OCI-M2 (cell line): ENCODE data around the gene FZD7.

Experiments
- DNase-seq: peaks from one replicate; lab custom pipeline; 2025; ENCODE audit not compliant: unreplicated experiment; lab: John Stamatoyannopoulos, UW

FZD7 gene

DNA sequence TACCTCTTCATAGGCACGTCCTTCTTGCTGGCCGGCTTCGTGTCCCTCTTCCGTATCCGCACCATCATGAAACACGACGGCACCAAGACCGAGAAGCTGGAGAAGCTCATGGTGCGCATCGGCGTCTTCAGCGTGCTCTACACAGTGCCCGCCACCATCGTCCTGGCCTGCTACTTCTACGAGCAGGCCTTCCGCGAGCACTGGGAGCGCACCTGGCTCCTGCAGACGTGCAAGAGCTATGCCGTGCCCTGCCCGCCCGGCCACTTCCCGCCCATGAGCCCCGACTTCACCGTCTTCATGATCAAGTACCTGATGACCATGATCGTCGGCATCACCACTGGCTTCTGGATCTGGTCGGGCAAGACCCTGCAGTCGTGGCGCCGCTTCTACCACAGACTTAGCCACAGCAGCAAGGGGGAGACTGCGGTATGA, 2.3 kb downstream of the FZD7 start:
- DNase-seq: no peak

DNA sequence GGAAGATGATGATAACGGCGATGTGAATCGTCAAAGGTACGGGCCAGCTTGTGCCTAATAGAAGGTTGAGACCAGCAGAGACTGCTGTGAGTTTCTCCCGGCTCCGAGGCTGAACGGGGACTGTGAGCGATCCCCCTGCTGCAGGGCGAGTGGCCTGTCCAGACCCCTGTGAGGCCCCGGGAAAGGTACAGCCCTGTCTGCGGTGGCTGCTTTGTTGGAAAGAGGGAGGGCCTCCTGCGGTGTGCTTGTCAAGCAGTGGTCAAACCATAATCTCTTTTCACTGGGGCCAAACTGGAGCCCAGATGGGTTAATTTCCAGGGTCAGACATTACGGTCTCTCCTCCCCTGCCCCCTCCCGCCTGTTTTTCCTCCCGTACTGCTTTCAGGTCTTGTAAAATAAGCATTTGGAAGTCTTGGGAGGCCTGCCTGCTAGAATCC, 3.0 kb downstream of the FZD7 start:
- DNase-seq: no peak

DNA sequence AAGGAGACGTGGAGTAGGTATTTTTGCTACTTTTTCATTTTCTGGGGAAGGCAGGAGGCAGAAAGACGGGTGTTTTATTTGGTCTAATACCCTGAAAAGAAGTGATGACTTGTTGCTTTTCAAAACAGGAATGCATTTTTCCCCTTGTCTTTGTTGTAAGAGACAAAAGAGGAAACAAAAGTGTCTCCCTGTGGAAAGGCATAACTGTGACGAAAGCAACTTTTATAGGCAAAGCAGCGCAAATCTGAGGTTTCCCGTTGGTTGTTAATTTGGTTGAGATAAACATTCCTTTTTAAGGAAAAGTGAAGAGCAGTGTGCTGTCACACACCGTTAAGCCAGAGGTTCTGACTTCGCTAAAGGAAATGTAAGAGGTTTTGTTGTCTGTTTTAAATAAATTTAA, 3.4 kb downstream of the FZD7 start:
- DNase-seq: no peak

DNA sequence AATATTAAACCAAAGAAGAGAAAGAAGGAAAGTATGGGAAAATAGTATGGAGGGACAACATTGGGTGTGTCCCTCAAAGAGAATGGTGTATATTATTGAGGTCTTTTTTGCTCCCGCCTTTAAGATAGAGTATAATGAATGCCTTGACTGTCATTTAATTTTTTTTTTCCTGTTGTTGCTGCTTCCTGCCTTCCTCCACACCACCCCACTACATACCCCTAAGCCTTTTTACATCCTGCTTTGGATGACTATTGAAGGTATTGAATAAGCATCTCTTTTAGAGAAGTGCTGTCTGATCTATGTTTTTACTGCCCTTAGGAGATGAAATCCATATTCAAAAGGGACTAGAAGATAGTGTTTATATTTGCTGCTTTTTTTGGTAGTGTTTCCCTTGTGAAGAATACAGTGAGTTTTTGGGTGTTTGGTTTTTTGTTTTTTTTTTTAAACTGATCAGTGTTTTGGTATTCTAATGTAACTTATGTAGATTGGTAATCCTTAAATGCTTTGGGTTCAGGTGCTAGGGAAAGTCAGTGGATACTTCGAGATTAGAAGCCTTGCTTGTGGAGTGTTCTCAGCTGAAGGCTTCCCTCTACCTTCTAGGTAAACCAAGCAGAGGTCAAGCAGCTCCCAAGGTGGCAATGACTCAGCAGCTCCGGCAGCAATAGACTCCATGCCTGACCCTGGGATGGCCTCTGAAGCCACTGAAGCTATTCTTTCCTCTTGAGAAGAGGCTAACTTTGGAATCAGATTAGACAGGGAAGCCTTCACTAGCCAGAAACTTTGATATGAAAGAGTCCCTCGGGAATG, 5.0 kb downstream of the FZD7 start:
- no peak for DNase-seq

DNA sequence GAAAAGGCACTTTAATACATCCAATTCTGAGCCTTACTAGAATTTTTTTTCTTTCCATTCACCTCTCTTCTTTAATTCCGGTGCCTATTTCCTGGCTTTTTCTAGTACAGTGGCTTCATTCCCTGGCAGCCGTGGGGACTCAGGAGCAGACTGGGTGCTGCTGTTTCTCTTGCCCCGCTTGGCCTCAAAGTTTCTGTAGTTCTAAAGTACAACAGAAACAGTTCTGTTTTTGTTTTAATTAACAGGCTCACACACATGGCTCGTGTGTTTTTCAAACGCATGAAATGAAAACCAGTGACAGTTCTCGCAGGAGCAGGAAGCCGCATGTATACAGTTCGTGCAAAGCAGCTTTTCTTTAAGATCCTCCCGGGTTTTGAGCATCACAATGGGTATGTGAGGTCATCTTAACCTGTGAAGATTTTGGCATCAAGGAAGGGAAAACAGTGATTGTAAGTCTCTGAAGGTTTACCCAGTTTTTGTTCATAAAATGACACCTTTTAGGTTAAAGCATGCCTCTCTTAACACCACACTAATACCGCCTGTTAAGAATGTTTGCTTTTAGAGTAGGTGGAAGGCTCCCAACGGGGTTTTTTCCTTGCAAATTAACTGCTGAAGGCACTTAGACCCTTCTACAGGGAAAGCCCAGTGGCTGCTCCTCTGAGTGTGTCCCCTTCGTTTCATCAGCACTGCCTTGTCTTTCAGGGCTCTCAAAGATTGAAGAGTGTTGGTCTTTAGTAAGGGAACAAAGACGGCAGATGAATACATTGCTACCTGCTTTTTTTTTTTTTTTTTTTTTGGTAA, 5.8 kb downstream of the FZD7 start:
- DNase-seq: no peak

DNA sequence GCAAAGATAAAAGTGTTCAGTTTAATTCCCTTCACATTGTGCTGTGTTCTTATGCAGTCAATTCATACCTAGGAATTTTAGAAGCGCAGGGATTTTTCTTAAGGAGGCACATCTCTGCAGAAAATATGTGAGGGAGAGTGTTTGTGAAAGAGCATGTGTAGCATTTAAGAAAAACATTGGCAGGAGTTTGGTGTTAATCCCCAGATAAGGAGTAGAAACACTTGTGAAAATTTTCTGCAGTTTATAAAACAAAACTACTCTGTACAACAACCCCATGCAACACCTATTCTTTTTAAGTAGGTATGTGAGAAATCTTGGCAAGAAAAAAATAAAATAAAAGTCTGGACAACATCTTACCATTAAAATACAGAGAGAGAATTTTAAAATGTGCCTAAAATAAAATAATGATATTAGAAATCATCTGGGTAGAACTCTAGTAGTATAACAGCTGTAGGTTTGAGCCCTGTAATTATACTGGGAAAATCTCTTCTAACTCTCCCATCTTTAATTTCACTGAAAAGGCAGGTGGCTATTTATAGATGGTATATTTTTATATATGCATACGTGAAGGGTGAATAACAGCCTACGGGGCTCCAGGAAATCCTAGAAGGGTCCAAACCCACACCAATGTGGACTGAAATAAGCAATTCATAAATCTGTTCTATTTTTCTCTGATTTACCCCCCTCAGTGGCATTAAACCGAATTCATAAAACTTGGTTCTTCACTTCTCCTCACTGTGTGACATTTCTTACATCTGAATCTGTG, 6.6 kb downstream of the FZD7 start:
- DNase-seq: no peak

DNA sequence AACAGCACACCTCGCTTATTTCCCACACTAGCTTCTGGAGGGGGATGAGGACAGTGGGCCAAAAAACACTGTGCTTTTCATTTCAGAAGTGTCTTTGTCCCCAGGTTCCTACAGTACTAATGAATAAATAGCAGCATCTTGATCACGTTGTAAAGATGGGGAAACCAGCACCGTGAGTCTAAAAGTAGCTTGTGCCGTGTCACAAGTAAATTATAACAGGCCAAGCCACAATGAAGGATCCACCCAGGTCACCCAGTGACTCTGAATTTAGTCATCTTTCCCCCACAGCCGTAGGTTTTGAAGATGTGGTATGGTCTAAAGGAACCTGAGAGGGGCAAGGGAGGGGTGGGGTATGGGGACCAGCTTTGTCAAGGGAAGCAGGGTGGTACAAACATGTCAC, 8.8 kb downstream of the FZD7 start:
- no peak for DNase-seq

DNA sequence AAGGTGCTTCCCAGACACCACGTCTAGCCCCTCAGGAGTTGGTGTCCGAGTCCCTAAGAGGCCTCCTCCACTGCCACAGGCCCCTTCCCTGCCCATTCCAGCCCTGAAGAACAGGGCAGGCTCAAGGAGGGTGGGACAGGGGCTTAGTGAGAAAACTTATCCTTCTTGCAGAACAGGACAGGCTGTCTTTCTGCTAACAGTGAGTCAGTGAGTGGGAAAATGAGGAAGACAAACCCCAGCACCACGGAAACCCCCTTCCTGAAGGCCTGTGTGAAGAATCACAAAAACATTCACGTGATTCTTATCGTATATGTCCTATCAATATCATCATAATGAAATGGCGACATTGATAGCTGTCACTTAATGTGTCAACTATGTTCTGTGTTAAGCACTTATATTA, 9.8 kb downstream of the FZD7 start:
- DNase-seq: no peak

DNA sequence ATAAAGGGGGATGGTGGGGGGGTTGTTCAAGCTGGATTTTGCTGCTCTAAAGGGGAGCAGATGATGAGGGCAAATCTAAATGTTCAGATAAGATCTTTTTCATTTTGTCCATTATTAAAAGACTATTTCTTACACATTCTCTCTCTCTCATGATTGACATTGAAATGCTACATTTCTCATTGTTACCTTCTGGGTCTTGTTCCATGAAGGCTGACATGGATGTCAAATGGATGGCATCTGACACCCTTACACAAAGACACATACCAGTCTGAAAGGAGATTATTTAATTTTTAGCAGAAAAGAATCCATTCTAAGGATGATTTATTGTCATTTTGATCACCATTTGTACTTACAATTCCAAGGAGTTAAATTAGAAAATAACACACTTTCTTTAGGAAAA, 11.1 kb downstream of the FZD7 start:
- DNase-seq: no peak

DNA sequence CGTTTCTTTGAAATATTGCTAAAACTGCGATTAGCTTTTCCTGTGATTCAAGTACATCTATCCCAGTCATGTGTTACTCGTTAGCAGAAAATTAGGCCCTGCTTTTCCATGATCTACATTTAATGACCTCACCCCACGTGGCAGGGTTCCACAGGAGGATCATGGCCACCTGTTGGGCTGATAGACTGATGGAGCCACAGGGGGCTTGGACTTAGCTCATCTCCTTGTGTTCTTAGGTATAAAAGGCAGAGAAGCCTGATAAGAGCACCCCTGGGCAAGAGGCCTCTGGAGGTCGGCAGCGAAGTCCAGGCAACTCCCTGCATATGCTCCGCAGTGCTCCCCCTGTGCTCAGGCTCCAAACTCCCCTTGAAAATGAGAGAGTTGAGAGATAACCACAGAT, 12.9 kb downstream of the FZD7 start:
- DNase-seq: no peak

DNA sequence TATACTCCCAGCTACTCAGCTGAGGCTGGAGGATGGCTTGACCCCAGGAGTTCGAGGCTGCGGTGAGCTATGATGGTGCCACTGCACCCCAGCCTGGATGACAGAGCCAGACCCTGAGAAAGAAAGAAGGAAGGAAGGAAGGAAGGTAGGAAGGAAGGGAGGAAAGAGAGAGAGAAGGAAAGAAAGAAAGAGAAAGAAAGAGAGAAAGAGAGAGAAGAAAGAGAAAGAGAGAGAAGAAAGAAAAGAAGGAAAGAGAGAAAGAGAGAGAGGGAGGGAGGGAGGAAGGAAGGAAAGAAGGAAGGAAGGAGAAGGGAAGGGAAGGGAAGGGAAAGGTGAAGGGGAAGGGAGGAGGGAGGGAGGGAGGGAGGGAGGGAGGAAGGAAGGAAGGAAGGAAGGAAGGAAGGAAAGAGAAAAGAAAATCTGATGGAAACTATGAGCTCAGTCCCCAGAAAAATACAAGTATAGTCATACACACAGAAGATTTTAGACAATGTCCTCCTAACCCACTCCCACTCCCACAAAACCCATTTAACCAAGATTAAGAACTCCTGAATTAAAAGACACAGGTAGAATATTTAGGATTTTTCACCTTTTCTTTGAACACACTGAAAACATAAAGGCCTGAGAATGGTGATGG, 15.6 kb downstream of the FZD7 start:
- no peak for DNase-seq

DNA sequence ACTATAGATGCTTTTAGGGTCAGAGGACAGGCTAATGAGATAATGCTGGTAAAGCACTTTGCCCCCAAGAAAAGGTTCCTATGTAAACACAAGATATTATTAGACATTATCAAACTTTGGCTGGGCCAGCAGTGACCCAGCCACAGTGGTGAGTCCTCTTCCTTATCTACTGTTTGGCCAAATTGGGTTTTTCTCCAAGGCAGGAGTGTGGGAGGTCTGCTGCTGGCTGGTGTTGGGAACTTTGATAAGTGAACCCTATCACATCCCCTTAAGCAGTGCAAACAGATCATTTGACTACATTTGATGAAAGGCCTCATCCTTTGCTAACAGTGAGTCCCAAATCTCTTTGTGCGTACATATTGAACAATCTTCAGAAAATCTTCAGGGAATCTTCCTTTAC, 16.2 kb downstream of the FZD7 start:
- DNase-seq: peak; percentile 32

DNA sequence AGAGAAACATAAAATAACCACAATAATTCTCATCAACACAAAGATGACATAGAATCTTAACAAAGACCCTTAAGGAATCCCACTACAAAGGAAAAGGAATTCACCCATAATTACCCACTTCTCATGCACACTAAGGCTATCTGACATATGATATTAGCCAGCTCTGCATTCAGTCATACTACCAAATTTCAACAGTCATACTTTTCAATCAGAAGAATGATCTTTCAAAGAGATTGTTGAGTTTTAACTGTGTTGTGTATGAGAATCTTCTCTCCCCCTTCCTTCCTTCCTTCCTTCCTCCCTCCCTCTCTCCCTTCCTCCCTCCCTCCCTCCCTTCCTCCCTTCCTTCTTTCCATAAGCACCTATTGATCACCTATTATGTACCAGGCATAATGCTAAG, 17.0 kb downstream of the FZD7 start:
- no peak for DNase-seq

DNA sequence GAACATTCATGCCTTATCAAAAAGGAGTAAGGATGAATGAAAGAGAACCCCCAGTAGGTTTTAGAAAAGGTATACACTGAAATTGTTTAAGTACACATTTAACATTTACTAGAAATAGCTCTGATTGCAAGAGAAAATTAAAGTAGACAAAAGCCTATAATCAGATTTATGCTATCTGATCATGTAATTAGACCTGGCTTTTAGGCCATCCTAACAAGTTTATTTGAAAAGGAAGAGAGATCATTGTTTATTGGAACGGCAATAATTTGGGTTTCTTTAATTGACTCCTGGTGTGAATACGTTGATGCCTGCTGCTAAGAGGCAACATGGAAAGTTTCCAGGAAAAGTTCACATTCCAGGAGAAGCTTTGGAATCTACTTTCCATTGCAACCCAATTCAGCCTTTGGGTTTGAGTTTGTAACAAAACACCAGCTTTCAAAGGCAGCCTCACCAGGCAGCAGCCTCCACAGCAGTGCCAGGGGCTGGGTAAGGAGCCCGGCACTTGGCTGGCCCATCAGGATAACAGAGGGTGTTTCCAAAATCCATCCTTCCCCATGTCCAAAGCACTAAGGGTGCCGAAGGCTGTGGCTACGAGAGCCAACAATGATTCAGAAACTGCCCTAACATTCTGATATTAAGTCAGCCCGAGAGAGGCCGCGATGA, 18.0 kb downstream of the FZD7 start:
- no peak for DNase-seq

DNA sequence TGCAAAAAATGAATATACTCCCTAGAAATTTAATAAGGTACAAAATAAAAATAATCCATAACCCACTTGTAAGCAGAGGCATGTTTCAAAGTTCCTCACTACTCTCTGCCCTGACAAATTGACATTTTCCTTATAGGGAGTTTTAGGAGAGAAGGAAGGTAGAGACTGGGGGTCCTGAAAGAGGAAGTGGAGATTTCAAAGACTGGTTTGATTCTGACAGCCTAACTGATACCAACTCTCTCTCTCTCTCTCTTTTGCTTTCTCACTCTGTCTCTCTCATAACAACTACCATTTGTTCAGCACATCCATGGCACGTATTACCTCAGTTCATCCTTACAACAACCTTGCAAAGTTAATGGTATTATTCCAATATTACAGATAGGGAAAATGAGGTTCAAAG, 18.6 kb downstream of the FZD7 start:
- DNase-seq: no peak

DNA sequence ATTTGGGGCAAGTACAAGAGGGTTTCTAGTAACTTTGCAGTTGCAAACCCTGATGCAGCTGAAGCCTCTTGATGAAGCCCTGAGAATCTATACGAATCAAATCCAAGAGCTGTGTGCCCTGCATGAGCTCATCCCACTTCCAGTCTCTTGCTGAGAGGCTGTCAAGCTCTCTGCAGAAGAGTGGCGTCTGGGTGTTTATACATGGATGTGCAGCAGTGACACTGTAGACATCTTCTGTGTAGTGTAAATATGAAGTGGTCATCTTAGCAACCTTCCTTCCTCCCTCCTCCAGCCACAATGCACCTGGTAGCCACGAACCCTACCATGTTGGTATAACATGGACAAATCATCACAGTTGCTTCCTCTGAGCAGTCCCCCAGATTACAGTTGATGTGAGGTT, 21.0 kb downstream of the FZD7 start:
- no peak for DNase-seq

DNA sequence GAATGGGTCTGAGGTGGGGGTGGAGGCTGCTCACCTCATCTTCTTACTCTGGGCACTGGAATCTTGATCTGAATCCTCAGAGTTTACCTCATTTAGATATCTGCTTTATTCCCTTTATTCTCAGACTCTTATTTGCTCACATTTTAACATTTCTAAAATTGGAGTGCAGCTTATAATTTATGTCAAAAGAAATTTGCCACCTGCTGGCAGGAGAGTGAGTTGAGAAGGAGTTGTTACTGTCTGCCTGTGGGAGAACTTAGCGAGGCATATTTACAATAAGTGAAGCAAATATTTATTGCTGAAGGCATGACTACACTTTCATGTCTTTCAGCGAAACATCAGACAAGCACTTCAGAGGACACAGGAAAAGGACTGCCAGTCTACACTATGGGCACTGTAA, 23.0 kb downstream of the FZD7 start:
- DNase-seq: no peak

DNA sequence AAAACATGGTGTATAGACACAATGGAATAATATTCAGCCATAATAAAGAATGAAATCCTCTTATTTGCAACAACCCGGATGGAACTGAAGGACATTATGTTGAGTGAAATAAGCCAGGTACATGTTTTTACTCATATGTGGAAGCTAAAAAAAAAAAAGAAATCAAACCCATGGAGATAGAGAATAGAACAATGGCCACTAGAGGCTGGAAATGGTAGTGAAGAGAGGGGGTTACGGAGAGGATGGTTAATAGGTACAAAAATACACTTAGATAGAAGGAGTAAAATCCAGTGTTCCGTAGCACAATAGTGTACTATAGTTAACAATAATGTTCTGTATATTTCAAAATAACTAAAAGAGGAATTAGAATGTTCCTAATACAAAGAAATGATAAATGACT, 26.6 kb downstream of the FZD7 start:
- DNase-seq: no peak

DNA sequence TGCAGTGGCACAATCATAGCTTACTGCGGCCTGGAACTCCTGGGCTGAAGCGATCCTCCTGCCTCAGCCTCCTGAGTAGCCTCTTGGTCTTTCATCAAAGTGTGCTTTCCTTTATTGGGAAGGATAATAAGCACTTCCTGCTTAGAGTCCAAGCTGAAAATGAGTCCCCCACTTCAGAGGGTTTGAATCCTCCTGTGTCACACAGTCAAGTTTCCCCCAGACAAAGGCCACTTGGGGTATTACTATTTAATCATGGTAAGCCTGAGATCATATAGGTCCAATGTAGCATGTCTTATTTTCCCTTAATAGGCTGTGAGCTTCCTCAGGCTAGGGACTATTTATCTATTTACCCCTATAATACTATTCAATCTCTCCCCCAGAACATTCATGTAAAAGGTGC, 28.0 kb downstream of the FZD7 start:
- DNase-seq: no peak

DNA sequence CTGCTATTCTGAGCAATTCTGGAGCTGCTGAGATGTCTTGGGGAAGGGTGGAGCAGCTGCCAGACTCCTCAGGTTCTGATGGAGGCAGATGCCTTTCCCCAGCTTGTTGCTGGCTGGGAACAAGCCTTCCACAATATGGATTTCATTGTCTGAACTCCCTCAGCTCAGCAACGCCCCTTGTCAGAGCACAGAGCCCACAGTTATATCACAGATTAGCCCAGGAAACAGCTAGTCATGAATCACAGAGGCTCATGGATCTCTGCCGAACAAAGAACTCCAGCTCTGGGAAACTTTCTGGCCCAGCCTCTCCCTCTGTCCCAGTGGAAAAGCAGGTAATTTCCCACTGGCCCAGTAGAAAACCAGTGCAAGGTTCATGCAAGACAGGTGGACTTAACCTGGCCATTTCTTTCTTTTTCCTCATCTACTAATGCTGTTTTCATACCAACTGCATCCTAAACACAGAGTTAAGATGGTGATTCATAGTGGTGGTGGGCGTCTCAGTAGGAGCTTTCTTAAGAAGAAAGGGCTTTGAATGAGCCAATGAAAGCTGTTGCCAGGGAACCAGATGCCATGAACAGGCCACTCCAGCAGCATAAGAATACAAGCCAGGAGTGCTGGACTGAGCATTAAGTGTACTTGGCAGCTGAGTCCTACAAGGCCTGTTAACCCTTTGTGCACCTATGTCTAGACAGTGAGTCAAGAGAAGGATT, 30.7 kb downstream of the FZD7 start:
- DNase-seq: no peak
